ENCODE measurements around the gene STK17A. TPM values are rescaled to one million over a fixed set of nuclear protein-coding genes. Genes with fewer than 3 reads are reported as not detected.

The STK17A gene
- polyA plus RNA-seq: 1 to 10 TPM; 7.4 to 9.8 TPM

DNA sequence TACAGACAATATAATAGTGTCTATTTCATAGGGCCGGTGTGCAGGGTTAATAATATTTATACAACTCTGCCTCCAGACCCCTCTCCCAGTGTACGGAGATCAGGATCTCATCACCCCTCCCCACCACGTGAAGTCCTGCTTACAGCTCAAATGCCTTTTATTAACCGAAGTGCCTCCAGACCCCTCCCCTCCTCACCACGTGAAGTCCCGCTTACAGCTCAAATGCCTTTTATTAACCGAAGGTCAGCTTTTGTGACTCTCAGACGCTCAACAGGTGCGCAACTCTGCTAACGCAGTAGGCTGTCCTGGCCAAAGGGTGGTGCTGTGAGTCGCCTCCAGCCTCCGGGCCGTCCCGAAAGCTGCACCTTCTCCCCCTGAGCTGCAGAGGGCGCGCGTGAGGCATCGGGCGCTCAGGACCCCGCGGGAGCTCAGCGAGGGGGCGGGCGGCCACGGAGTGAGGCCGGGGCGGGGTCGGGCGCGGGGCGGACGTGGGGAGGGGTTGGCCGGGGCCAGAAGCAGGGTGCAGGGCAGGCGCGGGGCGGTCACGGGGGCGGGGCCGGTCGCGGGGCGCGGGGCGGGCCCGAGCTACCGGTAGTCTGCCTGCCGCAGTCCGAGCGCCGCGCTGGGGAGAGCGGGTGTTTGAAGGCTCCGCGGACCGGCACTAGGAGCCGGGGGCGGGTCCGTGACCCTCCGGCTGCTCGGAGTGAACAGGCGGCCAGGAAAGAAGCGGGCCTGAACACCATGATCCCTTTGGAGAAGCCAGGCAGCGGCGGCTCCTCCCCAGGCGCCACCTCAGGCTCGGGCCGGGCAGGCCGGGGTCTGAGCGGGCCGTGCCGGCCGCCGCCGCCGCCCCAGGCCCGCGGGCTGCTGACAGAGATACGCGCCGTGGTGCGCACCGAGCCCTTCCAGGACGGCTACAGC, at the start of gene STK17A:
Gene STK17A (plus strand): TSS at position 606 of the 921 bp plus-strand sequence. CDS start 136 bp downstream, at position 742.
- WGBS, 2 donors: 1% methylated on average over 74 to 83 of the region's 83 CpGs
- H3K27me3 ChIP-seq (ENCODE audit: control insufficient read depth in 1 of 2, insufficient read depth in 2 of 2, low read length in 2 of 2): no peaks in the 10 kb centered on the region
- H3K27ac ChIP-seq (ENCODE audit: low read depth in 2 of 2, low read length in 1 of 2): peak within 1 kb of the TSS; percentile 91 to 98
- no peaks in the 10 kb centered on the region for H3K36me3 ChIP-seq (ENCODE audit: control insufficient read depth in 2 of 2, insufficient read depth in 2 of 2, low read length in 1 of 2)
- no peaks in the 10 kb centered on the region for H3K9me3 ChIP-seq (ENCODE audit: control insufficient read depth in 2 of 2, insufficient read depth in 1 of 2, low read depth in 1 of 2, low read length in 1 of 2)
- H3K4me1 ChIP-seq (ENCODE audit: control insufficient read depth in 2 of 2, insufficient read depth in 2 of 2, low read length in 1 of 2): no peaks in the 10 kb centered on the region
- H3K4me3 ChIP-seq (ENCODE audit: low read depth in 1 of 2, low read length in 2 of 2): peak within 1 kb of the TSS; percentile 95 to 97

DNA sequence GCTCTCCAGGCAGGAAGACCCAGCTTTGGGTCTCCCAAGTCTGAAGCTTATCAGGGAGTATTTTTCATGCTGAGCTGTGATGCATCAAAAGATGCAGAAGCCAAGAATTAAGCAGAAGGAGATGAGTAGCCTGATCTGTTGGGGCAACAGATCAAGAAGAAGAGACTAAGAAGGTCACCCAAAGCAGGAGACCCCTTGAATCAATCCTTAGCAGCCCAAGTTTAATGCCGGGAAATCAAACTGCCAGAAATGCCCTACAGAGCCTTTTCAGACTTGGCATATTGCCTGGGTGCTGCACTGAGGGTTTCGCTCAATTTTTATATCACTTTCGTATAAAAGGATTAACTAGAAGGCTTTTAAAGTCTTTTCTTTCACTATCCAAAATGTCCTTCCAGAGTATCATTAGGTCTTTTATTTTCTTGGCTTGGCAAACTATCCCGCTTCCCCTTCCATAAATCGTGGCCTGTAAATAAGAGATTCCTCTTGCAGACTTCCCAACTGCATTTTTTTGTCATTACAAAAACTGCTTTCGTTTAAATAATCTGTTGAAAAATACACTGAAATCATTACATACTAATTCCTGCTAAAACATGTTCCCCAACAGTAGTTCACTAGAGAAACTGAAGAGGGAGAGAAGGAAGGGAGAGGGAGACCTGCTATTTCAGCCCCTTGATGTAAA, 49.0 kb upstream of the STK17A start:
- H3K27me3 ChIP-seq (ENCODE audit: control insufficient read depth in 1 of 2, insufficient read depth in 2 of 2, low read length in 2 of 2): no peaks in the 10 kb centered on the region
- H3K4me3 ChIP-seq (ENCODE audit: low read depth in 1 of 2, low read length in 2 of 2): no peak overlapping the region
- H3K9me3 ChIP-seq (ENCODE audit: control insufficient read depth in 2 of 2, insufficient read depth in 1 of 2, low read depth in 1 of 2, low read length in 1 of 2): no peaks in the 10 kb centered on the region
- H3K27ac ChIP-seq (ENCODE audit: low read depth in 2 of 2, low read length in 1 of 2): peak overlapping the region in 1 of 2 donors; percentile 0
- no peaks in the 10 kb centered on the region for H3K4me1 ChIP-seq (ENCODE audit: control insufficient read depth in 2 of 2, insufficient read depth in 2 of 2, low read length in 1 of 2)
- WGBS, 2 donors: 41 to 49% methylated on average over 6 of the region's 6 CpGs
- H3K36me3 ChIP-seq (ENCODE audit: control insufficient read depth in 2 of 2, insufficient read depth in 2 of 2, low read length in 1 of 2): no peaks in the 10 kb centered on the region

DNA sequence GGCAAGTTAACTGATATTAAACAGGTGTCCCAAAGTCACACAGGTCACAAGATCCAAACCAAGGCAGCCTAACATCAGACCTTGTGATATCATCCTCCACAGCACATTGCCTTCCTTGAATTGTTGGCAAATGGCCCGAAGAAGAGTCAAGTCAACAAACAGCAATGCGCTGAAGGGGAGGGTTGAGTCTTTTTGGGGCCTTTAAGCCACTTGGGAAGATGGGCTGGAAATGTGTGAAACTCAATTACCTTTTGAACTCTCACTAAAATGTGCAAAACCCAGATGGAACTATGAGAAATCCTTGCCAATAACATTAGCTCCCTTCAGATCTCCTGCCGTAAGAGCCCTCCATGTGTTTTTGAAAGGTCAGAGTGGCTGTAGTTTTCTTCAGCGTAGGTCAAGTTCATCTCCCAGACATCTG, 47.9 kb upstream of the STK17A start:
- H3K4me3 ChIP-seq (ENCODE audit: low read depth in 1 of 2, low read length in 2 of 2): no peak overlapping the region
- H3K4me1 ChIP-seq (ENCODE audit: control insufficient read depth in 2 of 2, insufficient read depth in 2 of 2, low read length in 1 of 2): no peaks in the 10 kb centered on the region
- H3K27ac ChIP-seq (ENCODE audit: low read depth in 2 of 2, low read length in 1 of 2): no peak overlapping the region
- H3K36me3 ChIP-seq (ENCODE audit: control insufficient read depth in 2 of 2, insufficient read depth in 2 of 2, low read length in 1 of 2): no peaks in the 10 kb centered on the region
- 89 to 90% methylated on average over 4 of the region's 4 CpGs for WGBS, 2 donors
- H3K9me3 ChIP-seq (ENCODE audit: control insufficient read depth in 2 of 2, insufficient read depth in 1 of 2, low read depth in 1 of 2, low read length in 1 of 2): no peaks in the 10 kb centered on the region
- H3K27me3 ChIP-seq (ENCODE audit: control insufficient read depth in 1 of 2, insufficient read depth in 2 of 2, low read length in 2 of 2): no peaks in the 10 kb centered on the region

DNA sequence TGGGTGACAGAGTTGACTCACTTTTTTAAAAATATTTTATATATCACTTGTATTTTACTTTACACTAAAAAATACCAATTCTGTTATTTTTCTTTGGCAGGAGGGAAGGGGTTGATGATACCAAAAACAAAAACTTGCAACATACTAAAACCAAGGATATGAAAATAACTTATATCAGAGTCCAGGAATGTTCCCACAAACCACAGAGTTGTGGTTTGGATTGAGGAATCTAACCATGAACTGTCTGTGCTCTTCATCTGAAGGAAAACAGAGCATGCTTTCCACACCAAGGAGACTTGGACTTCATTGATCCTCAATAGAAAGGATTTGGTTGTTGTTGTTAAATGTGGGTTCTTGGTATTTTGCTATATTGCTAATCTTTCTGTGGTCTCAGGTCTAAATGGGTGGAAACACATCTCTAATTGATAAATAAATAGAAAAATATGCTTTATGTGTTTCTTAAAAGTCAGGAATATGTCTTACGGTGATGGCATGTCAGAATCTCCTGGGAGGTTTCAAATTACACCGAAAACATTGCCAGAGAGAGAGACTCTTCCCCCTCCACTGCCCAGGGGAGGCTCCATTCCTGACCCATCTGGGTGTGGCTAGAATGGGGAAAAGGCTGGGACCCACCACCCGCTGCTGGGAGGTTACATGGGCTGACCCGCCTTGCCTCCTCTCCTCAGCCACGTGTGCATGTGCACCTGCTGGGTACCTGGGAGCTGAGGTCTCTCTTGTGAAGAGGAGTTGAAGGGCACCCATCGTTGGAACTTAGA, 46.9 kb upstream of the STK17A start:
- Histone ChIP-seq H3K9me3 (ENCODE audit: control insufficient read depth in 2 of 2, insufficient read depth in 1 of 2, low read depth in 1 of 2, low read length in 1 of 2) (no peaks in the 10 kb centered on the region), H3K4me3 (ENCODE audit: low read depth in 1 of 2, low read length in 2 of 2) (no peak overlapping the region), H3K36me3 (ENCODE audit: control insufficient read depth in 2 of 2, insufficient read depth in 2 of 2, low read length in 1 of 2) (no peaks in the 10 kb centered on the region), H3K4me1 (ENCODE audit: control insufficient read depth in 2 of 2, insufficient read depth in 2 of 2, low read length in 1 of 2) (no peaks in the 10 kb centered on the region), H3K27me3 (ENCODE audit: control insufficient read depth in 1 of 2, insufficient read depth in 2 of 2, low read length in 2 of 2) (no peaks in the 10 kb centered on the region), H3K27ac (ENCODE audit: low read depth in 2 of 2, low read length in 1 of 2) (no peak overlapping the region)
- 86 to 88% methylated on average over 6 of the region's 6 CpGs for WGBS, 2 donors

DNA sequence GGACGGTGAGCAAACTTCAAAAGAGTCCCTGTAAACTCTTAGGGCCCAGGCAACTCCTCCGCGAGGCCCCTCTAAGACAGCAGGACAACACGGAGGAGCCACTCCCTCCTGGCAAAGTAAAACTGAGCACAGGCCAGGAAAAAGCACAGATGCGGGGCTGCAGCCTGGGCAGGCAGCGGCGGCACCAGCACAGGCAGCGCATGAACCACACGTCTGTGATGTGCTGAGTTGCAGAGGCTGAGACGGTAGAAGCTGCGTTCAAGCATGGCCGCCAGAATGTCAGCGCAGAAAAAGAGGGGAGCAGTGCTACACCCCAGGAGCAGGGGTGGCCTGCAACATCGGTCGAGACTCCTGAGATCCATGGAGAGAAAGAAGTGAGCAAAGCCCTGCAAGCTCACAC, 46.1 kb upstream of the STK17A start:
- Histone ChIP-seq H3K4me1 (ENCODE audit: control insufficient read depth in 2 of 2, insufficient read depth in 2 of 2, low read length in 1 of 2) (no peaks in the 10 kb centered on the region), H3K27me3 (ENCODE audit: control insufficient read depth in 1 of 2, insufficient read depth in 2 of 2, low read length in 2 of 2) (no peaks in the 10 kb centered on the region), H3K4me3 (ENCODE audit: low read depth in 1 of 2, low read length in 2 of 2) (no peak overlapping the region), H3K36me3 (ENCODE audit: control insufficient read depth in 2 of 2, insufficient read depth in 2 of 2, low read length in 1 of 2) (no peaks in the 10 kb centered on the region), H3K27ac (ENCODE audit: low read depth in 2 of 2, low read length in 1 of 2) (no peak overlapping the region), H3K9me3 (ENCODE audit: control insufficient read depth in 2 of 2, insufficient read depth in 1 of 2, low read depth in 1 of 2, low read length in 1 of 2) (no peaks in the 10 kb centered on the region)
- WGBS, 2 donors: 85 to 86% methylated on average over 15 of the region's 15 CpGs

DNA sequence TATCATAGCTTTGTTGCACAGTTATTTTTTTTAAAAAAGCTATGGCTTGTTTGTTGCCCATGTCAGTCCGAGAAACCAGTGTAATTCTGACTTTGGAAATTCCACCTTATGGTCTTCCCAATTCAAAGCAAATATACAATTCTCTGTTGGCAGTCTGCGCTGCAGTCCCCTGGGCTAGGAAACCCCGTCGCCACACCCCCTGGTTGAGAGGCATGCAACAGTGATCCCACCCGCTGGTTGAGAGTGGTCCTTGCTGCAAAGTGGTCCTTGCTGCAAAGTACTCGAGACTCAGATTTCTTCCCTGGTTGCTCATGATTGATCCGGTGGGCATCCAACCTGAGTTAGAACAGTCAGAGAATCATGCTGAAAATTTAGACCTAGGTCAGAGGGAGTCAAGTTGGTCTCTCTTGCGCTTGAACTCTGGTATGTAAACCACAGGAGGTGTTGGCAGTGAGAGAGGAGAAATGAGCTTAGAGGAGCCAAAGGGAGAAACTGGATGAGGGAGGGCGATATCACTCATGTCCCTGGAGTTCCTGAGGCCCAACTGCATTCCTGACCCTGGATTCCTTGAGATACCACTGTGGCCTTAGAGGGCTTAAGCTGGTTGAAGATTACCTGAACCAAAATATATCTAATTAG, 45.0 kb upstream of the STK17A start:
- no peaks in the 10 kb centered on the region for H3K4me1 ChIP-seq (ENCODE audit: control insufficient read depth in 2 of 2, insufficient read depth in 2 of 2, low read length in 1 of 2)
- WGBS, 2 donors: 85 to 92% methylated on average over 9 of the region's 9 CpGs
- H3K9me3 ChIP-seq (ENCODE audit: control insufficient read depth in 2 of 2, insufficient read depth in 1 of 2, low read depth in 1 of 2, low read length in 1 of 2): no peaks in the 10 kb centered on the region
- no peaks in the 10 kb centered on the region for H3K27me3 ChIP-seq (ENCODE audit: control insufficient read depth in 1 of 2, insufficient read depth in 2 of 2, low read length in 2 of 2)
- no peaks in the 10 kb centered on the region for H3K36me3 ChIP-seq (ENCODE audit: control insufficient read depth in 2 of 2, insufficient read depth in 2 of 2, low read length in 1 of 2)
- H3K4me3 ChIP-seq (ENCODE audit: low read depth in 1 of 2, low read length in 2 of 2): no peak overlapping the region
- no peak overlapping the region for H3K27ac ChIP-seq (ENCODE audit: low read depth in 2 of 2, low read length in 1 of 2)

DNA sequence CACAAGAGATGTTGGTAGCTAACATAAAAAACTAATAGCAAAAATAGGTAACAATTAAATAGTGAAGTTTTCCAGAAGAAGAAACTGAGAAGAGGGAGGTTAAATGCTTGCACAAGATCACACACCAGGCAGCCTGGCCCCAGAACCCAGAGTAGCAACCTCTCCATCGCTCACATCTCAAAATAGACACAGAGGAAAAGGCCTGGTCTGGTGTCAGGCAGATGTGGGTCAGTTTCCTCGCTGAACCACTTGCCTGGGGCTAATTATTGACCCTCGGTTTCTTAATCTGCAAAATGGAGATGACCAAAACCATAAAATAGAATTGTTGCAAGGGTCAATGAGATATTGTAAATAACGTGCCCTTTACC, 44.5 kb upstream of the STK17A start:
- Histone ChIP-seq H3K9me3 (ENCODE audit: control insufficient read depth in 2 of 2, insufficient read depth in 1 of 2, low read depth in 1 of 2, low read length in 1 of 2) (no peaks in the 10 kb centered on the region), H3K27ac (ENCODE audit: low read depth in 2 of 2, low read length in 1 of 2) (no peak overlapping the region), H3K4me3 (ENCODE audit: low read depth in 1 of 2, low read length in 2 of 2) (no peak overlapping the region), H3K27me3 (ENCODE audit: control insufficient read depth in 1 of 2, insufficient read depth in 2 of 2, low read length in 2 of 2) (no peaks in the 10 kb centered on the region), H3K4me1 (ENCODE audit: control insufficient read depth in 2 of 2, insufficient read depth in 2 of 2, low read length in 1 of 2) (no peaks in the 10 kb centered on the region), H3K36me3 (ENCODE audit: control insufficient read depth in 2 of 2, insufficient read depth in 2 of 2, low read length in 1 of 2) (no peaks in the 10 kb centered on the region)
- WGBS, 2 donors: 75 to 89% methylated on average over 4 of the region's 4 CpGs

DNA sequence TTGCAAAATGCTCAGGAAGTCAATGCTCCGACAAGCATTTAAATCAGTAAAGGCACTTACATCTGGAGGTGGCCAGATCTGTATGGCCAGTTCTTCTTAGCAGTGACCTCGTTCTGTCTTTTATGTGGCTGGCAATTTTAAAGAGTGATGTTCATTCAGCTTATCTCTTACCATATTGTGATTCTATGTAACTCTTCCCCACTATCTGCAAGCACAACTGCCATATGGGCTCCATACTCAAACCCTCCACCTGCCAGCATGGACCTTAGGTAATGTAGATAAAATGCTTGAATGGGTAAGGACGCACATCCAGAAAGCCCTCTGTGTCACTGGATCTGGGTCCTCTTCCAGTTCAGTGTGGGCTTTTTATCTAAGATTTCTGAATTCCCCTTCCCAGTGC, 42.4 kb upstream of the STK17A start:
- H3K36me3 ChIP-seq (ENCODE audit: control insufficient read depth in 2 of 2, insufficient read depth in 2 of 2, low read length in 1 of 2): no peaks in the 10 kb centered on the region
- no peaks in the 10 kb centered on the region for H3K9me3 ChIP-seq (ENCODE audit: control insufficient read depth in 2 of 2, insufficient read depth in 1 of 2, low read depth in 1 of 2, low read length in 1 of 2)
- H3K27me3 ChIP-seq (ENCODE audit: control insufficient read depth in 1 of 2, insufficient read depth in 2 of 2, low read length in 2 of 2): no peaks in the 10 kb centered on the region
- 91 to 93% methylated on average over 3 of the region's 3 CpGs for whole genome bisulfite sequencing, 2 donors
- H3K4me3 ChIP-seq (ENCODE audit: low read depth in 1 of 2, low read length in 2 of 2): no peak overlapping the region
- H3K27ac ChIP-seq (ENCODE audit: low read depth in 2 of 2, low read length in 1 of 2): no peak overlapping the region
- no peaks in the 10 kb centered on the region for H3K4me1 ChIP-seq (ENCODE audit: control insufficient read depth in 2 of 2, insufficient read depth in 2 of 2, low read length in 1 of 2)

DNA sequence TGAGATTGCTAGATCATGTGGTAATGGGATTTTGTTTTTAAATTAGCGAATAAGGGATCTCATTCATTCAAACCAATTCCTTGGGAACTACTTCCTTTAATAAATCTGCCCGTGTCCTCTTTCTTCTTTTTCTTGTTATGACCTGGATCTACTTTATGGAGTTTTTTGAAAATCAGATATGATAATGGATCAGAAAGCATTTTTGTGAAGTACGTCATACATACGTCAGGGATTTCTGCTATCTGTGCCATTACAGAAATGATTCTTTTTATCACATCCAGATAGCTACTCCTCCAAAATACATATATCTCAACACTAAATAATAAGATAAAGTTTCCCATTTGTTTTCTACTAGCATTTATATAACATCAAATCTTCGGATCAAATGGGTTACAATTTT, 40.2 kb upstream of the STK17A start:
- Histone ChIP-seq H3K36me3 (ENCODE audit: control insufficient read depth in 2 of 2, insufficient read depth in 2 of 2, low read length in 1 of 2) (no peaks in the 10 kb centered on the region), H3K4me3 (ENCODE audit: low read depth in 1 of 2, low read length in 2 of 2) (no peak overlapping the region), H3K27ac (ENCODE audit: low read depth in 2 of 2, low read length in 1 of 2) (no peak overlapping the region), H3K4me1 (ENCODE audit: control insufficient read depth in 2 of 2, insufficient read depth in 2 of 2, low read length in 1 of 2) (no peaks in the 10 kb centered on the region), H3K9me3 (ENCODE audit: control insufficient read depth in 2 of 2, insufficient read depth in 1 of 2, low read depth in 1 of 2, low read length in 1 of 2) (no peaks in the 10 kb centered on the region), H3K27me3 (ENCODE audit: control insufficient read depth in 1 of 2, insufficient read depth in 2 of 2, low read length in 2 of 2) (no peaks in the 10 kb centered on the region)
- 92 to 94% methylated on average over 5 of the region's 5 CpGs for WGBS, 2 donors

Data from esophagus (tissue), 2 donors.